HG03575 (cell line): Measurements from ENCODE around the gene USP14.

Experiments used
- ATAC-seq: cut with Tn5 transposase; IDR thresholded peaks from one replicate; pipeline ENCODE4 v1.9.1; 2021; ENCODE audit not compliant: unreplicated experiment, insufficient number of reproducible peaks, low FRiP score; ENCODE audit errors: extremely low read depth

The USP14 gene

GRCh38 chr18:156514-157230 lies 1.7 kb upstream of the USP14 start:
- ATAC-seq: no peak

GRCh38 chr18:159037-159652 lies 788 bp downstream of the USP14 start:
- no peak for ATAC-seq

- ATAC-seq: no peak
Observed at GRCh38 chr18:159933-160332, 1.6 kb downstream of the USP14 start.

DNA sequence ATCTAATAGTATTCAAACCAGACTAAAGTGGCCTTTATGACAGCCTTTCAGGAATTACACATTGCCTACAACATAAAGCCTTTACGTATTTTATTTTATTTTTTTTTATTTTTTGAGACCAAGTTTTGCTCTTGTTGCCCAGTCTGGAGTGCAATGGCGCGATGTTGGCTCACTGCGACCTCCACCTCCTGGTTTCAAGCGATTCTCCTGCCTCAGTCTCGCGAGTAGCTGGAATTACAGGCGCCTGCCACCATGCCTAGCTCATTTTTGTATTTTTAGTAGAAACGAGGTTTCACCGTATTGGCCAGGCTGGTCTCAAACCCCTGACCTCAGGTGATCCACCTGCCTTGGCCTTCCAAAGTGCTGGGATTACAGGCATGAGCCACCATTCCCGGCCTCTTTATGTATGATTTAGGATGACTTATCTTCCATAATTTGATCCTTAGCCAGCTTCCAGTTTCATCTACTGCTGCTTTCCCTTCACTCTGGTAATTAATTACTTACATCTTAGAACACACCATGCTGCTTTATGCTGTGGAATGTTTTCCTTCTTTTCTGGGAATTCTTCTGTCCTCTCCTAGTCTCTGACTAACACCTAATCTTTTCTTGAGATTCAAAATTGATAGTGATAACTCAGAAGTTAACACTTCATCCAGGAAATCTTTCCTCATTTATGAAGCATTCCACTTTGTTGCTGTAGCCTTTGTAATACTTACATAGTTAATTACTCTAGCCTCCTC lies 2.6 kb downstream of the USP14 start:
- no peak for ATAC-seq

GRCh38 chr18:172361-172760 lies 14.0 kb downstream of the USP14 start:
- ATAC-seq: no peak

DNA sequence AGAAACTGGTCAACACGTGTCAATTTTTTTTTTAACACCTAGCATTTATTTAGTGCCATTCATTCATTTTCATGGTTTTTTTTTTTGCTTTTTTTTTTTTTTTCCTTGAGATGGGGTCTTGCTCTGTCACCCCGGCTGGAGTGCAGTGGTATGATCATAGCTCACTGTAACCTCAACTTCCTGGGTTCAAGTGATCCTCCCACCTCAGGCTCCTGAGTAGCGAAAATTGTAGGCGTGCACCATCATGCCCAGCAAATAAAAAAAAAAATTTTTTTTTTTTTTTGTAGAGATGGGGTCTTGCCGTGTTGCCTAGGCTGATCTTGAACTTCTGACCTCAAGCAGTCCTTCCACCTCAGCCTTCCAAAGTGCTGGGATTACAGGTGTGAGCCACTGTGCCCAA lies 21.1 kb downstream of the USP14 start:
- no peak for ATAC-seq

GRCh38 chr18:181711-182110 lies 23.4 kb downstream of the USP14 start:
- no peak for ATAC-seq

GRCh38 chr18:183769-184168 lies 25.4 kb downstream of the USP14 start:
- ATAC-seq: no peak

- no peak for ATAC-seq
Observed at GRCh38 chr18:189254-189653, 30.9 kb downstream of the USP14 start.

- no peak for ATAC-seq
Observed at GRCh38 chr18:191725-192124, 33.4 kb downstream of the USP14 start.

- no peak for ATAC-seq
Observed at GRCh38 chr18:192801-193200, 34.4 kb downstream of the USP14 start.

GRCh38 chr18:195651-196050 lies 37.3 kb downstream of the USP14 start:
- no peak for ATAC-seq

DNA sequence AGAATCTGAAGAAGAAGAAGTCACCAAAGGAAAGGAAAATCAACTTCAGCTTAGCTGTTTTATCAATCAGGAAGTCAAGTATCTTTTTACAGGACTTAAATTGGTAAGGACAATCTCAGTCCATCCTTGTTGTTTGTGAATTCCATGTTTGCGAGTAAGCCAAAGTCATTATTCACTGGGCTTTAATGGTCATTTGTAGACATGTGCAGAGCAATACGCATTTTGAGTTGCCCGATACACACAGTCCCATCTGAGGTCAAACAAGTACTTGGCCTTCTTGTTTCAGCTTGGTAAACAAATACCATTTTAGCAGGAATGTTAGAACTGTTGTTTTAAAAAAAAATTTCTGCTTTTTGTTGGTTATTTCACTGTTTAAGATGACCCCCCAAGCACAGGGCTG lies 40.9 kb downstream of the USP14 start:
- no peak for ATAC-seq

GRCh38 chr18:199768-200167 lies 41.4 kb downstream of the USP14 start:
- ATAC-seq: no peak

DNA sequence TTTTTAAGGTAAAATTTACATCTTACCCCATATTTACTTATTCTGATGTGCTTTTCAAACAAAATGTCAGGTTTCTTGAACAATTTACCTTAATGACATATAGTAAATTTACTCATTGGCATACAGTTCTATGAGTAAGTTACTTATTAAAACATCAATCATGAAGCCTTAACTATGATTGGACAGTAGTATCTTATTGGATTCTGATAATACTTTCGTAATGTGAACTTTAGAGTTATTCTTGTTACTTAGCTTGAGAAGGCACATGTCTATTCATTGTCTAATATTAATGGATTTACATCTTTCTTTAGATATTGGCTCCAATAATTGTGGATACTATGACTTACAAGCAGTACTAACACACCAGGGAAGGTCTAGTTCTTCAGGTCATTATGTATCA lies 51.7 kb downstream of the USP14 start:
- no peak for ATAC-seq

GRCh38 chr18:210733-211132 lies 52.4 kb downstream of the USP14 start:
- no peak for ATAC-seq

GRCh38 chr18:211582-211981 lies 53.2 kb downstream of the USP14 start:
- ATAC-seq: no peak

DNA sequence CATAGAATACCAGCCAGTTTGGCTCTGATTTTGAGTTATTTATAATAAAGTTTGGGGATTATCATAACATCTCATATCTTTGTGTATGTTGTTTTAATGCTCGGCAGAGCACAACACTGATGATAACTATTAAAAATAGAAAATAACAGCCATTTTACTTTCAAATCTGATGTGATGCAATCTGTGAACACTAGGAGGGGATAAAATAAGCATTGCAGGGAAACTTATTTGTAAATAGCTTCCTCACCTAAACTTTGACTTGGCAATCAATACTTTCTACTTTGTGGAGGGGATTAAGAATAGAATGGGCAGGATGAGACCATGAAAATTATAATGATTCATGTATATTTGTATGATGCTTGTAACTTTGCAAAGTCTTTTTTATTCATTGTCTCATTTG lies 54.4 kb downstream of the USP14 start:
- no peak for ATAC-seq

DNA sequence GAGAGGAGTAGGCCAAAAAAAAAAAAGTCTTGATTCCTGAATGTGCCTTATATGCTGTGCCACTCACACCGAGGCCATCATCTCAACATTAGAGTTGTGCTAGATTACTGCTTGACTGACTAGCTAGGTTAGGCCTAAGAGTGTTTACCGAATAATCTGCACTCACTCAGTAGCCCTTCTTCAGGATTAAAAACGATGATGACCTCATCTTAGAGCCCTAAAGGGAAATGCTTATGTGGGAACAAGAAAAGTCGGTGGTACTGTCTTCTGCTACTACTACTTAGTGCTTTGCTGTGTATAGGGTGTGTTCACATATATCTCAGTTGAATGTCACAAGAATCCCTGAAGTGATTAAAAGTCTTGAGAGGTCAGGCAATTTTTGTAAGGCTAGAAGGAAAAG lies 55.1 kb downstream of the USP14 start:
- no peak for ATAC-seq

DNA sequence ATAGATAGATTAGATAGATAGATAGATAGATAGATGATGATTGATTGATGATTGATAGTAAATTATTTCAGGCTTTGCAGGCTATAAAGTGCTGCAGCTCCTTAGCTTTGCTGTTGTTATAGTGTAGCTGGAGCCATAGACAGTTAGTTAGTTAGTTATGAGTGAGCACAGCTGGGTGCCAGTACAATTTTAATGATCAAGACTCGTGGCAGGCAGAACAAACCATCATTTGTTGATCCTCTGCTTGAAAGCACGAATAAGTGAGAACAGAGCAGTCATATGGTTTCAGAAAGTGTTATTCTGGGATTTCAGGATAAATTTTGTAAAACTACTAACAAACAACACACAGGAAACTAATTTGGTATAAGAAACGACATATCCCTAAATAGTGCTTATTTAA lies 55.6 kb downstream of the USP14 start:
- no peak for ATAC-seq
